MG63 (cell line): ENCODE data around the gene CACNA1D. TPM values are rescaled to one million over a fixed set of nuclear protein-coding genes. Genes with fewer than 3 reads are reported as not detected.

Experiments
- DNase-seq: peaks from one replicate; pipeline ENCODE4 v3.0.0-alpha.2; 2020
- H3K27me3 ChIP-seq: fragments of 250-450 bp; sonication (Bioruptor Pico); 2 replicates; pipeline ENCODE4 v1.5.1; 2020; ENCODE audit warnings: mild to moderate bottlenecking, moderate library complexity
- H3K36me3 ChIP-seq: fragments of 250-450 bp; sonication (Bioruptor Pico); 2 replicates; pipeline ENCODE4 v1.5.1; 2020; ENCODE audit warnings: mild to moderate bottlenecking, moderate library complexity
- H3K4me3 ChIP-seq: fragments of 250-450 bp; sonication (Bioruptor Pico); 2 replicates; pipeline ENCODE4 v1.5.1; 2020; ENCODE audit warnings: mild to moderate bottlenecking, moderate library complexity
- H3K9me3 ChIP-seq: fragments of 250-450 bp; sonication (Bioruptor Pico); 2 replicates; pipeline ENCODE4 v1.5.1; 2020; ENCODE audit warnings: mild to moderate bottlenecking, moderate library complexity
- total RNA-seq: library from RNA; depleted of rRNA; stranded (reverse); fragments of >200 nt; shearing (Covaris generic); gene quantifications from 2 replicates; pipeline ENCODE4 v1.2.3, GENCODE V29; 2014; ENCODE audit warnings: low replicate concordance

CACNA1D gene
- total RNA-seq, 1 experiment from 2014 or later: not detected

DNA sequence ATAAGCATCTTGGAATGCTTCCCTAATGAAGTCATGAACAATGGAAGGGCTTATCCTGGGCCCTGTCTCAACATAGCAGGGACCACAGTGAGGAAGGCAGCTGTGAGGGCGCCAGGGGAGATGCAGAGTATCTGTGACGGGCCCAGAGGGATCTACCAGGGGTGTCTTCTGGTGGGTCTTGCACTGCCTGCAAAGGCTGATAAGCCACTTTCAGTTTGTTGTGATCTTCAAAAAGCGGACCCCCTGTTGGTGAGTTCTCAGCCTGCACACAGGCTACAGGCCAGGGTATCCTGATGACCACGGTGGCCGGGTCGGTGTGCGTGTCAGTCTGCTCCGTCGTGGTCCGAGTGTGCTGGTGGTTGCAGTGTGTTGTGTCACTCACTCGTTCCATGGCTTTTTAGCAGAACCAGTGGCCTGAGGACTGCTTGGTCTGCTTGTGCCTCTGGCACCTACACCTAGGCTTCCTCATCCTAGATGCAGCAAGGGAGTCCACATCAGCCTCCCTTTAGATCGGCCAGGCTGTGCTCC is 305.0 kb downstream of the CACNA1D start:
- Histone ChIP-seq H3K9me3 (no peaks in the 10 kb centered on the region), H3K4me3 (no peak overlapping the region), H3K27me3 (no peaks in the 10 kb centered on the region), H3K36me3 (no peaks in the 10 kb centered on the region)
- no peak for DNase-seq

DNA sequence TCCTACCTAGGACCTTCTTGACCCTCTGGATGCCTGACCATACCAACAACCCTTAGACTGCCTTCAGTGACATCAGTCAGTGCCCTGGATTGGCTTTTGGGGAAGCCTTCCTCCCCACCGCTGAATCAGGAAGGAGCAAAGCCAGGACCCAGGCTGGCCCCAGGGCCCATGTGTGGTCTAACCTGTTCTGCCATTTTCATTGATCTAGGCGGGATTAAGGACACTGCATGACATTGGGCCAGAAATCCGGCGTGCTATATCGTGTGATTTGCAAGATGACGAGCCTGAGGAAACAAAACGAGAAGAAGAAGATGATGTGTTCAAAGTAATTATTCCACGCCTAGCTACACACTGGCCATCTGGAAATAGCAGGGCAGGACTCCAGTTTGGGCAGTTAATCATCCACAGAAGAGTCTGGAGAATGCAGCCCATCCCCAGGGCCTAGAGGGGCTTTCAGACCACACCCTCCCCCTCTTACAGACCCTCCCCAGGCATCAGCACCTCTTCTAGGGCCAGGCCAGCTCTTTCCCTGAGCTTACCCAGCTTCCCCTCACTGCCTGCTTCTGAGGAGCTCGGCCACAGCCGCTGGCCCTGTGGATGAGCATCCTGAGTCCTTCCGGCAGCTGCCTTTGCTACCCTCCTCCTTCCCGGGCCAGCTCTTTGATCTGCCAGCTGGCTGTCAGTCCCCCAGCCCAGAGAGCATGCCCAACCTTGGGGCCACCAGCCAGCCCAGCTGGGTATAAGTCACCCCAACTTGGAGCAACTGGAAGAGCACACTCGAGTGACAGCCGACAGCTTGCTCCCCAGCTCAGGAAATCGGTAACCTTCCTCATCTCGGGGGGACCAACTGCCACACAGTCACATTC is 305.9 kb downstream of the CACNA1D start:
- Histone ChIP-seq H3K36me3 (no peaks in the 10 kb centered on the region), H3K27me3 (no peaks in the 10 kb centered on the region), H3K9me3 (no peaks in the 10 kb centered on the region), H3K4me3 (no peak overlapping the region)
- no peak for DNase-seq

DNA sequence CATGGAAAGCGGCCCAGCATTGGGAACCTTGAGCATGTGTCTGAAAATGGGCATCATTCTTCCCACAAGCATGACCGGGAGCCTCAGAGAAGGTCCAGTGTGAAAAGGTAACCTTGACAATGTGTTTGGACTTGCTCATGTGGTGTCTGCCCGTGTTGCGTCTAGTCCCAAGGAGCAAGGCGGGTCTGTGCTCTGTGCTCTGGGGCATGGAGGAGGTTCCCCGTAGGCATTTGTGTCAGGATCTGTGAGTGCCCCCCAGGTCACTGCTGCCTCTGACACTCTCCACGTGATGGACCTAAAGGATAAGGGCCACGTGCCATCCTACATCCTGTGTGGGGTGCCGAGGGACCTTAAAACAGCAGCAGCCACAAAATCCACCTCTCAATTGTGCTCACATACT is 306.9 kb downstream of the CACNA1D start:
- H3K36me3 ChIP-seq: no peaks in the 10 kb centered on the region
- H3K27me3 ChIP-seq: no peaks in the 10 kb centered on the region
- no peak overlapping the region for H3K4me3 ChIP-seq
- H3K9me3 ChIP-seq: no peaks in the 10 kb centered on the region
- DNase-seq: no peak

DNA sequence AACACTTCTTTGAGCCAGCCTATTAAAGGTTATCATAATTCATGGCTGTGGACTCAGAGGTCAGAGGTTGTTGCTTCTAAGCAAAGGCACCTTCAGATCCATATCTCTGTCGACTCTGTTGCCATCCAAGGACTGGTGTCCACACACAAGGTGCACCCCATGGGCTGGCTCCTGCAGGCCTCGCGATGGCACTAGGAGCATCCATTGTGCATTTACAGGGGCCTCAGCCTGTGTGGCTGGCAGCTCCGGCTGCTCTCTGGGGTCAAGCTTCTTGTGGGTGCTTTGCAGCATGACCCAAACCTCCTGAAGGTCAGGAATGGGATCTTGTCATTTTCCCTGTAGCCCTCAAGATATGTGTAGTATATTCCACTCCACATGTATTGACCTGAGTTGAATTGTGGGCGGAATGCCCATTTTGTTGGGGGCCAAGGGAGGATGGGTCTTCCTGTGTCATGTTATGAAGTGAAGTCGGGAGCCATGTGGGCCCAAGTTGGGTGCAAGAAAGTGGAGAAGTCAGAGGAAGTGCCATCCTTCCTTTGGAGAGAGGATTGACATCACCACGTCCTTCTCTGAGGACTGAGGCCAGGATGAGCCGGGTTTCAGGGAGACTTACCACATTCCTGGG is 308.0 kb downstream of the CACNA1D start:
- H3K4me3 ChIP-seq: no peak overlapping the region
- no peaks in the 10 kb centered on the region for H3K36me3 ChIP-seq
- H3K9me3 ChIP-seq: no peaks in the 10 kb centered on the region
- H3K27me3 ChIP-seq: no peaks in the 10 kb centered on the region
- no peak for DNase-seq

DNA sequence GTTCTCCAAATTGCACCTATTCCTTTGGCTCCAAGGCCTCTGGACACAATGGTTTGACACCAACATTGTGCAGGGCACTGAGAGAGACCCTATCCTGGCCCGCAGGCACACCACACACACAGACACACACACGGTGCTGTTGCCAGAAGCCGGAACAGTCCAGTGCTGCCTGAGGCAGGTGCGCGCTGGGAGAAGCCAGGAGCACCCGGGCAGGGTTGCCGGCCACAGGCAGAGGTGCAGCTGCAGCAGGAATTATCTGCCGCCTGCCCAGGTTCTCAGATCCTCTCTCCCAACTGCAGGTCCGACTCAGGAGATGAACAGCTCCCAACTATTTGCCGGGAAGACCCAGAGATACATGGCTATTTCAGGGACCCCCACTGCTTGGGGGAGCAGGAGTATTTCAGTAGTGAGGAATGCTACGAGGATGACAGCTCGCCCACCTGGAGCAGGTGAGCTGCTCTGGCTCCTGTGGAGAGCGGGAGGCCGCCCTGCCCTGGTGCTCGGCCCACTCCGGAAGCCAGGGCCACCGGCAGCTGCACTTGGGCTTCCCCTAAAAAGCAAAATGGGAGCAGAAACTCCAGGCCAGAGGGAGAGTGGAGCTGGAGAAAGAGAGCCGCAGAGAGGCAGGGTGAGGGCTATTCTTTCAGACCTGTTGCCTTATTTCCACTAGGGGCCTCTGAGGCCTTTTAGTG is 308.9 kb downstream of the CACNA1D start:
- H3K4me3 ChIP-seq: no peak overlapping the region
- no peaks in the 10 kb centered on the region for H3K27me3 ChIP-seq
- no peak for DNase-seq
- H3K9me3 ChIP-seq: no peaks in the 10 kb centered on the region
- no peaks in the 10 kb centered on the region for H3K36me3 ChIP-seq

DNA sequence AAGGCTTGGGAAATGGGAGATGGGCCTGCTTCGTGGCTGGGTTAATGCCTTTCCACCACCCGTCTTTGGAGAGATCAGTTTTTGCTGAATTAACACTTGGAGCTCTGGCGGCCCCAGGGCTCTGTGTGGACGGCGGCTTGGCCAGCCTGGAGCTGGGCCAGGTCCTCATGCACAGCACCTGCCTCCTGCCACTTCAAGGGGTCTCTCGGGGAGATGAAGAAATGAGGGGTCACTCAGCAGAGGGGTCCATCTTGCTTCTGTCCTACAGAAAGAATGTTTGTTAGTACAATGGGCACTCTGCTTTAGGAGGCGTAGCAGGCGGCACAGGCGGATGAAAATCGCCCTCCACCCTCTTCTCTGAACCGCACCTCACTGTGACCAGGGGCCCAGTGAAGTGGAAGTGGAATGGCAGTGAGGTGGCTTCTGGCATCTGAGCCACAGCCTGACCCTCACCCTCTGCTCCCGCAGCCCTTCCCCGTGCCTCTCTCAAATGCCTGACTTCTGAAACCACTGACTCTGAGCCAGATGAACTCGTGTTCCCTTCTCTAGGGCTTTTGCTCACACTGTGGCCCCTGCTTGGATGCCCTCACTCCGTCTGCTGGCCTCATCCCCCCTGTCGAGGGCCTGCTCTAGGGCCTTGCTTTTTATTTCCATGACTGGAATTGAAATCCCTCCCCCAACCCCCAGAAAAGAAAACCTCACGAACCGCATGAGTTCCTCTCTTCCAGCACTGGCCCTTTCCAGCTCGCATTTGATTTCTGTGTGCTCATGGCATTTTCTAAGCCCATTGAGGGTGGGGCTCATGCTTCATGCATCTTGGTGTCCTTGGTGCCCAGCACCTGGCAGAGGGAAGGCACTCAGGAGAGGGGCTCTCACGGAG is 309.6 kb downstream of the CACNA1D start:
- Histone ChIP-seq H3K27me3 (no peaks in the 10 kb centered on the region), H3K4me3 (no peak overlapping the region), H3K9me3 (no peaks in the 10 kb centered on the region), H3K36me3 (no peaks in the 10 kb centered on the region)
- DNase-seq: no peak

DNA sequence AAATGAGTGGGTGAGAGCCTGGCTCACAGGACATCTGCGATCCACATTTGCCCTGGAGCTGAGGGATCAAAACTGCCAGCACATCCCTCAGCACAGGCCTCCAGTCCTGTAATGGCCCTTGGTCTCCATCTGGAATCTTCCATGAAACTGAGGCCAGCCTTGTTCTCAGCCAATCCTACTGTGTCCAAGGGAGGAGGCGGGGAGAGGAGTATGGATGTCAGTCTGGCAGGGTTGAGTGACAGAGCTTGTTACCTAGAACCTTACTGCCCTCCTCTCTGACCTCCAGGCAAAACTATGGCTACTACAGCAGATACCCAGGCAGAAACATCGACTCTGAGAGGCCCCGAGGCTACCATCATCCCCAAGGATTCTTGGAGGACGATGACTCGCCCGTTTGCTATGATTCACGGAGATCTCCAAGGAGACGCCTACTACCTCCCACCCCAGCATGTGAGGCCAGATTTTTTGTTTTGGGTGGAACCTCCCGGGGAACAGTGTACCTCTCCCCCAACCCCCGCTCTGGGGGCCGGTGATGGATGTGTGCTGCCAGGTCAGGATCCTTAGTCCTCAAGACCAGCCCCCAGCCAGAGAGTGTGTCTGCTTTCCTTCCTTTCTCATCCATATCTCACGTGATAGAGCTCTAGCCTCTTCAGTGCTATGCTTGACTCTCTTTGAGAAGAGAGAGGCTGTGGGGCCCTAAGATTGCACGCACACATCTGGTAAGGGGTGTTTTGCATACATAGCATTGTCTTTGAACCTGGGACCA is 310.5 kb downstream of the CACNA1D start:
- no peaks in the 10 kb centered on the region for H3K9me3 ChIP-seq
- no peaks in the 10 kb centered on the region for H3K27me3 ChIP-seq
- H3K4me3 ChIP-seq: no peak overlapping the region
- H3K36me3 ChIP-seq: no peaks in the 10 kb centered on the region
- peak; percentile 79 for DNase-seq

DNA sequence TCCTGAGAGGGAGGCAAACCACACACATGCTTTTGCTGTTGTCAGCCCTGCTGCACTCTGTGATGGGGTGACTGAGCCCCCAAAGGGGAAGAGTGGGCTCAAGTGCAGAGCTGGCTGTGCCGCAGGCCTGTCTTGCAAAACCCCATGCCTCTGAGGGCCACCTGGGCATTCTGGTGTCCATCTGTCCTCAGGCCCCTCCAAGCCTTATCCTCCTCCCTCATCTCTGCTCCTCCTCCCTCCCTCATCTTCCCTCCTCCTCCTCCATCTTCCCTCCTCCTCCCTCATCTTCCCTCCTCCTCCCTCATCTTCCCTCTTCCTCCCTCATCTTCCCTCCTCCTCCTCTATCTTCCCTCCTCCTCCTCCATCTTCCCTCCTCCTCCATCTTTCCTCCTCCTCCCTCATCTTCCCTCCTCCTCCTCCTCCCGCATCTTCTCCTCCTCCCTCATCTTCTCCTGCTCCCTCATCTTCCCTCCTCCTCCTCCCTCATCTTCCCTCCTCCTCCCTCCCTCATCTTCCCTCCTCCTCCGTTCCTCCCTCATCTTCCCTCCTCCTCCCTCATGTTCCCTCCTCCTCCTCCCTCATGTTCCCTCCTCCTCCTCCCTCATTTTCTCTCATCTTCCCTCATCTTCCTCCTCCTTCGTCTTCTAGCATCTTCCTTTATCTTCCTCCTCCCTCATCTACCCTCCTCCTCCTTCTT is 311.2 kb downstream of the CACNA1D start:
- no peak for DNase-seq
- no peaks in the 10 kb centered on the region for H3K36me3 ChIP-seq
- H3K9me3 ChIP-seq: no peaks in the 10 kb centered on the region
- no peaks in the 10 kb centered on the region for H3K27me3 ChIP-seq
- H3K4me3 ChIP-seq: no peak overlapping the region

DNA sequence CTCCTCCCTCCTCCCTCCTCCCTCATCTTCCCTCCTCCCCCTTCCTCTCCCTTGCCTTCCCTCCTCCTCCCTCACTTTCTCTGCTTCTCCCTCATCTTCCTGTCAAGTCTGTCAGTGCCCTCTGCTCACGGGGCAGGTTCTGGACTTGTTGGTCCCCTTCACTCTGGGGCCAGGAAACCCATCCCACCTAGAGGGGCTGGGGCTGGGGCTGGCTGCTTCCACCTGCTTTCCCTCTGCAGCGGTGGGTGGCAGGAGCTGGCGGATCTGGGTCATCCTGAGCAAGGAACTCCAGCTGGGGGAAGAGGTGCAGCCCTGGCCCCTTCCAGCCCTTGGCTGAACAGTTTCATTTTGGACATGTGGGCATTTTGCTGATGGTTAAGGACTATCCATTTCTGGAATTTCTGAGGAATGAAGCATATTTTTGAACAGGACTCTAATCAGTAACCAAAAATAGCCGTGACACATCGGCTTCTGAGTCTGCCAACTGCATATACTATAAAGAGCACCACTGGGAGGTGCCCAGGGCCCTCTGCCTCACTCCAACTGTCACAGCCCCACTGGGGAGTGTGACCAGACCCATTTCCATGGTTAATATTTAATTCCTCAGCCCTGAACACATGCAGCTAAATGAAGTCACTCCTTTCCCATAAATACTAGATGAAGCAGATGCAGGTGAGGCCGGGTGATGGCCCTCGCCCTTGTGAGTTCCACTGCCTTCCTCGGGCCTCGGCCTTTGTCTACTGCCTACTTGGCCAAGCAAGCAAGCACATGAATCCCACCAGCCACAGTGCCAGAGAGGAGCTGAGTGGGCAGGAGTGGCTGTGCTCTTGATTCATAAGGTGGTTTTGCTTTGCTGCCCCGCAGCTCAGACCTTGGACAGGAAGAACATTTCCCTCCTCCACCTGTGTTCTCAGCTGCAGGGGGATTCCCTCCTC is 312.0 kb downstream of the CACNA1D start:
- Histone ChIP-seq H3K27me3 (no peaks in the 10 kb centered on the region), H3K4me3 (no peak overlapping the region), H3K9me3 (no peaks in the 10 kb centered on the region), H3K36me3 (no peaks in the 10 kb centered on the region)
- peak; percentile 65 for DNase-seq

DNA sequence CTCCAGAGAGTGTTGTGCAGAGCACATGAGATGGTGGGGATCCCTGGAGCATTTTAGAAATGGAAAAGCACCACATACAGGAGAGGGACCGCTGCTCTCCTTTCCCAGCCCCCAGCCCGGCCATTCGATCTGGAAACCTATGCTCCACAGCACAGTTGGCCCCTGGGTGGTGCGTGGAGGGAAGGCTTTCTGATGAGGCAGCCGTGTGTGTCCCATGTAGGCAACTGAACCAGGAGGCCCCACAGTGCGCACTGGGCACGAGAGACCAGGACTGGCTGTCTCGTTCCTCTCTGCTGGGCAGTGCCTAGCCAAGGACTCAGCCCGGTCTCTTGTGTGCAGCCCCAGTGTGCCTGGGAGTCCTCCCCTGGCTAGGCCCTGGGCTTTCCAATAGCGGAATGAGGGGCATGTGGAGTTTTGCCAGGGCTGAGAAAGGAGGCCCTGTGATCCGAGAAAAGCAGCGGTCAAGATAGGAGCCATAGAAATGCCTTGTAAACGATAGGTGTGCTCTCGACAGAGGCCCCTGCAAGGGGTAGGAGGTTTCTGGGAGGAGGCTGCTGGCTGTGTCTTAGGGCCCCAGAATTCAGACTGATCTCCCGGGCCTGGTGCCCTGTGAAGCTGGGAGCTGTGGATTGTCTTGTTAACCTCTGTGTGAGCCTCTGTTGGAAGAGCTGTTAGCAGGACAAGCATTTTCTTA is 312.9 kb downstream of the CACNA1D start:
- Histone ChIP-seq H3K27me3 (no peaks in the 10 kb centered on the region), H3K36me3 (no peaks in the 10 kb centered on the region), H3K4me3 (no peak overlapping the region), H3K9me3 (no peaks in the 10 kb centered on the region)
- DNase-seq: no peak

DNA sequence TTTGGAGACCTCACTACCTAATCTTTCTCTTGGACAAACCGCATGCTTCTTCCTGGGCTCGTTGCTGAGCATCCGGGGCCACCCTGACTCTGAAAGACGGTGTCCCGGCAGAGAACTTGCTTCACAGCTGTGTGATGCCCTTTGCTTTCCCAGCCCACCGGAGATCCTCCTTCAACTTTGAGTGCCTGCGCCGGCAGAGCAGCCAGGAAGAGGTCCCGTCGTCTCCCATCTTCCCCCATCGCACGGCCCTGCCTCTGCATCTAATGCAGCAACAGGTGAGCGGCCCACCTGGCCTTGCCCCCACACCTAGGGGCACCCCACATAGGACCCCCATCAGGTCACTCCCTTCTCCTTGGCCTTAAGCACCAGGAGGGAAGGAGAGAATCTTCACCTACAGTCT is 314.1 kb downstream of the CACNA1D start:
- Histone ChIP-seq H3K9me3 (no peaks in the 10 kb centered on the region), H3K36me3 (no peaks in the 10 kb centered on the region), H3K4me3 (no peak overlapping the region), H3K27me3 (no peaks in the 10 kb centered on the region)
- no peak for DNase-seq

DNA sequence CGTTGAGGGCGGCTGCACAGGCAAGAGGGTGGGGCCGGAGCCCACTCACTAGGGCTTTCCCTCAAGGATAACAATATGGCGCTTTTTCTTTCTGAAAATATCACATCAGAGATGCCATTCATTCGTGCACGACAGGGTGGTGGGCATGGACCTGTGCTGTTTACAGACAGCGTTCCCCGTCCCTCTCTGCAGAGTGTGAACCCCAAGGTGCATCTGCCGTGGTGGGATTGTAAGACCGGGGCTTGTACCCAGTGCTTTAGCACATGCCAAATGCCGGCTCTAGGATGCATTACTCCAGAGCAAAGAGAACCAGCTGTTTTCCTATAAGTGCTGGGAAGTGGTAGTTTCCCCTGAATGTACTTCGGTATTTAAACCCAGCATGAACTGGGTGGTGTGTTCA is 314.9 kb downstream of the CACNA1D start:
- Histone ChIP-seq H3K36me3 (no peaks in the 10 kb centered on the region), H3K27me3 (no peaks in the 10 kb centered on the region), H3K4me3 (no peak overlapping the region), H3K9me3 (no peaks in the 10 kb centered on the region)
- DNase-seq: no peak

DNA sequence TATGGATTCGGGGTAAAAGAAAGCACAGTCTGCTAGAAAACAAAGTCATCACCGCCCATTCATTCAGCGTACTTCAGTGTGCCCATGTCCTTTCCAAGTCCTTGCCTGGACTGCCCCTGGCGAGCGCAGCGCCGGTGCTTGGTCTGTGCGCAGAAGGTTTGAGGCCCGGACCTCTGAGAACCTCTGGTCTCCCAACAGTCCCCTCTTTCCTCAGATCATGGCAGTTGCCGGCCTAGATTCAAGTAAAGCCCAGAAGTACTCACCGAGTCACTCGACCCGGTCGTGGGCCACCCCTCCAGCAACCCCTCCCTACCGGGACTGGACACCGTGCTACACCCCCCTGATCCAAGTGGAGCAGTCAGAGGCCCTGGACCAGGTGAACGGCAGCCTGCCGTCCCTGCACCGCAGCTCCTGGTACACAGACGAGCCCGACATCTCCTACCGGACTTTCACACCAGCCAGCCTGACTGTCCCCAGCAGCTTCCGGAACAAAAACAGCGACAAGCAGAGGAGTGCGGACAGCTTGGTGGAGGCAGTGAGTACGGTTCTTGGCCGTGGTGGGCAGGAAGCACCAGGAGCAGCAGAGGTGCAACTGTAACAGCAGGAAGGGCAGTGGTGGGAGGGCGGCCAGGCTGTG is 315.5 kb downstream of the CACNA1D start:
- H3K36me3 ChIP-seq: no peaks in the 10 kb centered on the region
- no peak overlapping the region for H3K4me3 ChIP-seq
- no peaks in the 10 kb centered on the region for H3K9me3 ChIP-seq
- no peak for DNase-seq
- H3K27me3 ChIP-seq: no peaks in the 10 kb centered on the region
